ENCODE measurements around the gene HAL. TPM values are rescaled to one million over a fixed set of nuclear protein-coding genes. Genes with fewer than 3 reads are reported as not detected.

Gene HAL
- total and polyA plus RNA-seq, 10 of the 15 experiments (the other 5 are each of a cell fraction or from before 2014, with no cell fraction given): 0.04 to 0.45 (median 0.13) TPM; not detected in 1

DNA sequence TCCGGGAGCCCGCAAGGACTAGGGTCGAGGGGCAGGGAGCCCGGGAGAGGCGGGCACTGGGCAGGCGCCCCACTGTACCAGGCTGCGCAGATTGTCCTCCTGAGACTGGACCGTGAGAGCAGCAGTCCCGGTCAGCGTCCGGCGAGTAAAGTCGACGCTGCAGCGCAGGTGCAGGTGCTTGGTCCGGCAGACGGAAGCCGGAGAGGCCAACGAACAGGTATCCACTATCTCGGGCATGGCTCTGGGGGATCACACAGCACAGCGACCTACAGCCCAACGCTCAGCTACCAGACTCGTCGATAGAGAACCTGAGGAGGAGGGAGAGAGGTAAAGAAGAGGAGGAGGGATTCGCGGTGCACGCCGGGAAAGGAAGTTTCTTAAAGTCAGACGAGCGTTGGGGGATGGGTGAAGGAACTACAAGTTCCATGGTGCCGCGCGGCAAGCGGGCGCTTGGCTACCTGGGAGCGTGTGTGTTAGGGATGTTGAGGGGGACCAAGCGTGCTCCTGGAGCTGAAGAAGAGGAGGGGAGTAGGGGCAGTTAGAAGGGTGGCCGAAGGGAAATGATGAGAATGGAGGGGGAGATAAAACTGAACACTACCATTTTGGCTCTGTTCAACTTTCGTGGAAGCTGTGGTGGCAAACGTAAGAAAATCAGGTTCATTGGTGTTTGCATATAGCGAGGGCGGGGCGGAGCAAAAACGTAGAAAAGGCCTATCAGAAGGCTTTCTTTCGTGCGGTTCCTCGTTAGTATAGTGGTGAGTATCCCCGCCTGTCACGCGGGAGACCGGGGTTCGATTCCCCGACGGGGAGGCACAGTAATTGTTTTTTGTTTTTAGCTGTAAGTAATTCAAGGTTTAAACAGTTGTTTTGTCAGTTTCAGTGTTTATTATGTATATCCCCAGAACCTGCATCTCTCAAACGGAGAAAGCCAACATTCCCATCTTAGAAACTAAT lies 39.4 kb upstream of the HAL start, which contains the start of gene LTA4H (continued):
- no peak for TF ChIP-seq SMAD1 (IDR thresholded peaks at IDR 0.05; ENCODE audit: low read depth, partially characterized antibody)
- peak; percentile 79; the same call in 1 of the 2 replicates for TF ChIP-seq RB1 (IDR thresholded peaks at IDR 0.05; ENCODE audit: borderline replicate concordance)
- TF ChIP-seq, protein P1, sequence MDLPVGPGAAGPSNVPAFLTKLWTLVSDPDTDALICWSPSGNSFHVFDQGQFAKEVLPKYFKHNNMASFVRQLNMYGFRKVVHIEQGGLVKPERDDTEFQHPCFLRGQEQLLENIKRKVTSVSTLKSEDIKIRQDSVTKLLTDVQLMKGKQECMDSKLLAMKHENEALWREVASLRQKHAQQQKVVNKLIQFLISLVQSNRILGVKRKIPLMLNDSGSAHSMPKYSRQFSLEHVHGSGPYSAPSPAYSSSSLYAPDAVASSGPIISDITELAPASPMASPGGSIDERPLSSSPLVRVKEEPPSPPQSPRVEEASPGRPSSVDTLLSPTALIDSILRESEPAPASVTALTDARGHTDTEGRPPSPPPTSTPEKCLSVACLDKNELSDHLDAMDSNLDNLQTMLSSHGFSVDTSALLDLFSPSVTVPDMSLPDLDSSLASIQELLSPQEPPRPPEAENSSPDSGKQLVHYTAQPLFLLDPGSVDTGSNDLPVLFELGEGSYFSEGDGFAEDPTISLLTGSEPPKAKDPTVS (IDR thresholded peaks at IDR 0.05; ENCODE audit: low read depth, low read length): 0 out of 2 replicates have a peak, but pooled peaks have one; percentile 47
- no peak for TF ChIP-seq NRF1 (conservative IDR thresholded peaks at IDR 0.05; ENCODE audit: low read depth, low read length)
- TF ChIP-seq RAD51 (IDR thresholded peaks at IDR 0.05): peak; percentile 49; the same call in 1 of the 2 replicates
- TF ChIP-seq SMAD5 (IDR thresholded peaks at IDR 0.05; ENCODE audit: low read depth): no peak
- no peak for TF ChIP-seq SRF (IDR thresholded peaks at IDR 0.05; ENCODE audit: low read depth in 2 of 2, low read length in 2 of 2)
- no peak for TF ChIP-seq MYC (IDR thresholded peaks at IDR 0.05; ENCODE audit: insufficient read depth, insufficient read length, insufficient replicate concordance, low read length, severe bottlenecking)
- TF ChIP-seq WRNIP1 (IDR thresholded peaks at IDR 0.05; ENCODE audit: borderline replicate concordance, low read depth, low read length): no peak
- peak; percentile 97 for TF ChIP-seq HCFC1 (IDR thresholded peaks at IDR 0.05; ENCODE audit: low read length)
- peak; percentile 89 for TF ChIP-seq IKZF1 (conservative IDR thresholded peaks at IDR 0.05)
- no peak for TF ChIP-seq CHD1 (IDR thresholded peaks at IDR 0.05; ENCODE audit: low read depth, low read length)
- TF ChIP-seq, protein P2, sequence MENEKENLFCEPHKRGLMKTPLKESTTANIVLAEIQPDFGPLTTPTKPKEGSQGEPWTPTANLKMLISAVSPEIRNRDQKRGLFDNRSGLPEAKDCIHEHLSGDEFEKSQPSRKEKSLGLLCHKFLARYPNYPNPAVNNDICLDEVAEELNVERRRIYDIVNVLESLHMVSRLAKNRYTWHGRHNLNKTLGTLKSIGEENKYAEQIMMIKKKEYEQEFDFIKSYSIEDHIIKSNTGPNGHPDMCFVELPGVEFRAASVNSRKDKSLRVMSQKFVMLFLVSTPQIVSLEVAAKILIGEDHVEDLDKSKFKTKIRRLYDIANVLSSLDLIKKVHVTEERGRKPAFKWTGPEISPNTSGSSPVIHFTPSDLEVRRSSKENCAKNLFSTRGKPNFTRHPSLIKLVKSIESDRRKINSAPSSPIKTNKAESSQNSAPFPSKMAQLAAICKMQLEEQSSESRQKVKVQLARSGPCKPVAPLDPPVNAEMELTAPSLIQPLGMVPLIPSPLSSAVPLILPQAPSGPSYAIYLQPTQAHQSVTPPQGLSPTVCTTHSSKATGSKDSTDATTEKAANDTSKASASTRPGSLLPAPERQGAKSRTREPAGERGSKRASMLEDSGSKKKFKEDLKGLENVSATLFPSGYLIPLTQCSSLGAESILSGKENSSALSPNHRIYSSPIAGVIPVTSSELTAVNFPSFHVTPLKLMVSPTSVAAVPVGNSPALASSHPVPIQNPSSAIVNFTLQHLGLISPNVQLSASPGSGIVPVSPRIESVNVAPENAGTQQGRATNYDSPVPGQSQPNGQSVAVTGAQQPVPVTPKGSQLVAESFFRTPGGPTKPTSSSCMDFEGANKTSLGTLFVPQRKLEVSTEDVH (IDR thresholded peaks at IDR 0.05; ENCODE audit: low read depth, partially characterized antibody): no peak
- TF ChIP-seq, protein P3, sequence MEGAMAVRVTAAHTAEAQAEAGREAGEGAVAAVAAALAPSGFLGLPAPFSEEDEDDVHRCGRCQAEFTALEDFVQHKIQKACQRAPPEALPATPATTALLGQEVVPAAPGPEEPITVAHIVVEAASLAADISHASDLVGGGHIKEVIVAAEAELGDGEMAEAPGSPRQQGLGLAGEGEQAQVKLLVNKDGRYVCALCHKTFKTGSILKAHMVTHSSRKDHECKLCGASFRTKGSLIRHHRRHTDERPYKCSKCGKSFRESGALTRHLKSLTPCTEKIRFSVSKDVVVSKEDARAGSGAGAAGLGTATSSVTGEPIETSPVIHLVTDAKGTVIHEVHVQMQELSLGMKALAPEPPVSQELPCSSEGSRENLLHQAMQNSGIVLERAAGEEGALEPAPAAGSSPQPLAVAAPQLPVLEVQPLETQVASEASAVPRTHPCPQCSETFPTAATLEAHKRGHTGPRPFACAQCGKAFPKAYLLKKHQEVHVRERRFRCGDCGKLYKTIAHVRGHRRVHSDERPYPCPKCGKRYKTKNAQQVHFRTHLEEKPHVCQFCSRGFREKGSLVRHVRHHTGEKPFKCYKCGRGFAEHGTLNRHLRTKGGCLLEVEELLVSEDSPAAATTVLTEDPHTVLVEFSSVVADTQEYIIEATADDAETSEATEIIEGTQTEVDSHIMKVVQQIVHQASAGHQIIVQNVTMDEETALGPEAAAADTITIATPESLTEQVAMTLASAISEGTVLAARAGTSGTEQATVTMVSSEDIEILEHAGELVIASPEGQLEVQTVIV (IDR thresholded peaks at IDR 0.05; ENCODE audit: borderline replicate concordance, partially characterized antibody): no peak
- peak; percentile 87 for TF ChIP-seq POLR2AphosphoS5 (IDR thresholded peaks at IDR 0.05; ENCODE audit: low read length)
- TF ChIP-seq ZBED1 (IDR thresholded peaks at IDR 0.05; ENCODE audit: borderline replicate concordance): no peak
- TF ChIP-seq NR2C1 (IDR thresholded peaks at IDR 0.05): peak; percentile 7; the same call in 1 of the 2 replicates
- no peak for TF ChIP-seq MYB (IDR thresholded peaks at IDR 0.05; ENCODE audit: borderline replicate concordance, low read depth, low read length)
- peak; percentile 95 for TF ChIP-seq POLR2A (IDR thresholded peaks at IDR 0.05; ENCODE audit: low read depth, low read length)
- no peak for TF ChIP-seq SMC3 (IDR thresholded peaks at IDR 0.05; ENCODE audit: borderline replicate concordance, low read length)
- no peak for TF ChIP-seq TCF7 (IDR thresholded peaks at IDR 0.05; ENCODE audit: borderline replicate concordance)
- TF ChIP-seq PAX5 (IDR thresholded peaks at IDR 0.05; ENCODE audit: borderline replicate concordance, low read depth, low read length): no peak
- TF ChIP-seq CBX5 (IDR thresholded peaks at IDR 0.05; ENCODE audit: low read depth): no peak

Measured in GM12878 (cell line).